BE2C (cell line): Measurements from ENCODE around the gene ANG.
"Not testable (repeated sequence)": the region's sequence is repeated elsewhere in the genome, so short reads cannot be mapped to it uniquely, and the experiment has no call there.

Experiments
- DNase-seq: peaks from one replicate; pipeline ENCODE4 v3.0.0-alpha.2; 2020
- H3K27me3 ChIP-seq: fragments of 250-450 bp; sonication (Bioruptor Pico); 2 replicates; pipeline ENCODE4 v1.5.1; 2020; ENCODE audit warnings: mild to moderate bottlenecking
- H3K36me3 ChIP-seq: fragments of 250-450 bp; sonication (Bioruptor Pico); 2 replicates; pipeline ENCODE4 v1.5.1; 2020; ENCODE audit warnings: mild to moderate bottlenecking
- H3K4me1 ChIP-seq: fragments of 250-450 bp; sonication (Bioruptor Pico); 2 replicates; pipeline ENCODE4 v1.5.1; 2020
- H3K4me3 ChIP-seq: 2 replicates; pipeline ENCODE4 v1.5.1; 2011; ENCODE audit warnings: low read depth, low read length
- H3K9me3 ChIP-seq: fragments of 250-450 bp; sonication (Bioruptor Pico); 2 replicates; pipeline ENCODE4 v1.5.1; 2020
- TF ChIP-seq, protein P1 (sequence below): IDR thresholded peaks from 2 replicates; pipeline ENCODE4 v1.5.1; 2012; ENCODE audit warnings: mild to moderate bottlenecking, low read depth, low read length

The ANG gene

DNA sequence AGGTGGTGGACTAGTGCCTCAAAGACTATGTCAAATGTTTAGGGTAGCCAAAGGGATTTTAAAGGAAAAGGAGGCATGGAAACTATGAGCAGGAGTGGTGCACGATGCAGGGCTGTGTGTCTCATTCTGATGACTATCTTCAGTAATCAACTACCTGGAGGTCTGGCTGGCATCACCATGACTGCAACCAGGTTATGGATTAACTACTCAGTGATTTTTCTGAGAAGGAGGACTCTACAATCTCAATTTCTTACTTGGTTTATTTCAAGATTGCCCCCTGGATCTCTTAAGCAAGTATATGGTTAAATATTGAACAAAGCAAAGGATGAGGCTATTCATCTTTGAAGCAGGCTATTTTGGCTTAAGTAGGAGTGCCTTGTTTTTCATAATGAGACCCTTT is 38.0 kb downstream of the ANG start:
- Histone ChIP-seq H3K36me3 (no peaks in the 10 kb centered on the region), H3K27me3 (peaks cover 70% of the 10 kb centered on the region), H3K4me1 (no peaks in the 10 kb centered on the region), H3K4me3 (no peak overlapping the region), H3K9me3 (no peaks in the 10 kb centered on the region)
- DNase-seq = no peak
- TF ChIP-seq, protein P1, sequence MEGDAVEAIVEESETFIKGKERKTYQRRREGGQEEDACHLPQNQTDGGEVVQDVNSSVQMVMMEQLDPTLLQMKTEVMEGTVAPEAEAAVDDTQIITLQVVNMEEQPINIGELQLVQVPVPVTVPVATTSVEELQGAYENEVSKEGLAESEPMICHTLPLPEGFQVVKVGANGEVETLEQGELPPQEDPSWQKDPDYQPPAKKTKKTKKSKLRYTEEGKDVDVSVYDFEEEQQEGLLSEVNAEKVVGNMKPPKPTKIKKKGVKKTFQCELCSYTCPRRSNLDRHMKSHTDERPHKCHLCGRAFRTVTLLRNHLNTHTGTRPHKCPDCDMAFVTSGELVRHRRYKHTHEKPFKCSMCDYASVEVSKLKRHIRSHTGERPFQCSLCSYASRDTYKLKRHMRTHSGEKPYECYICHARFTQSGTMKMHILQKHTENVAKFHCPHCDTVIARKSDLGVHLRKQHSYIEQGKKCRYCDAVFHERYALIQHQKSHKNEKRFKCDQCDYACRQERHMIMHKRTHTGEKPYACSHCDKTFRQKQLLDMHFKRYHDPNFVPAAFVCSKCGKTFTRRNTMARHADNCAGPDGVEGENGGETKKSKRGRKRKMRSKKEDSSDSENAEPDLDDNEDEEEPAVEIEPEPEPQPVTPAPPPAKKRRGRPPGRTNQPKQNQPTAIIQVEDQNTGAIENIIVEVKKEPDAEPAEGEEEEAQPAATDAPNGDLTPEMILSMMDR = no peak

DNA sequence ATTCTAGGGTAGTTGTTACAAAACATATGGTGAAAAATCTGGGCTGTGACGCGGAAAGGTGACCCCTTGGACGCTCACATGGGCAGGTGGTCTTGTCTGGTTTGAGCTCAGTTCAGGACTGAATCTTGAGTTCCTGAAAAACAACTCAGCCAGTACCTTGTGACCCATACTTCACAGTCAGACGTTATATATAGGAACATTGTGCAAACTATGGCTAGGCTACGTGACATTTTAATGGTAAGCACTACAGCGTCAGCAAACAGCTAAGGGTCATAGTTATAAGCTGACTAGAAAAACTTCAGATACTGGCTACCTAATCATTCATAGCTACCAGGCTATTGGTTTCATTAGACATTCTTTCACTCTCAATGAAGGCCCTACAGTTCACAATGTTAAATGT is 42.3 kb downstream of the ANG start:
- H3K4me3 ChIP-seq = no peak overlapping the region
- DNase-seq = no peak
- no peaks in the 10 kb centered on the region for H3K36me3 ChIP-seq
- peaks cover 35% of the 10 kb centered on the region for H3K27me3 ChIP-seq
- no peaks in the 10 kb centered on the region for H3K4me1 ChIP-seq
- no peaks in the 10 kb centered on the region for H3K9me3 ChIP-seq
- TF ChIP-seq, protein P1 = no peak

DNA sequence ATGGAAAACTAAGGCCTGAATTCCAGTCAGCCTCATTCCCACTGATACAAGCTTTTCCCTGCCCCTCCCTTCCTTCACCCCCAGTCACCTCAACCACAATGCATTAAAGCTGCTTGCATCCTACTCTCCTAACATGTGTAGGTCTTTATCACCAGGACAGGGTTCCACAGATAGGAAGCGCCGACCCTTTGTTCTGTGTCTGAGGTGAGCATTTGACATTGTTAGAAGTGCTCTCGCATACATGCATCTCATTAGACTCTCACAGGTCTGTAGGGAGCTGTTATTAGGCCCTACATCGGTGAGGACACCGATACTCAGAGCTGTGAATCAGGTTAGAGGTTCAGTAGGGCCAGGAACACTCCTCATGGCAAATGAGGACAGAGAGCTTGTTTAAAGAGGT is 43.9 kb downstream of the ANG start:
- H3K4me1 ChIP-seq = no peaks in the 10 kb centered on the region
- H3K4me3 ChIP-seq = no peak overlapping the region
- peaks cover 19% of the 10 kb centered on the region for H3K27me3 ChIP-seq
- DNase-seq = no peak
- no peaks in the 10 kb centered on the region for H3K9me3 ChIP-seq
- TF ChIP-seq, protein P1 = no peak
- H3K36me3 ChIP-seq = no peaks in the 10 kb centered on the region

DNA sequence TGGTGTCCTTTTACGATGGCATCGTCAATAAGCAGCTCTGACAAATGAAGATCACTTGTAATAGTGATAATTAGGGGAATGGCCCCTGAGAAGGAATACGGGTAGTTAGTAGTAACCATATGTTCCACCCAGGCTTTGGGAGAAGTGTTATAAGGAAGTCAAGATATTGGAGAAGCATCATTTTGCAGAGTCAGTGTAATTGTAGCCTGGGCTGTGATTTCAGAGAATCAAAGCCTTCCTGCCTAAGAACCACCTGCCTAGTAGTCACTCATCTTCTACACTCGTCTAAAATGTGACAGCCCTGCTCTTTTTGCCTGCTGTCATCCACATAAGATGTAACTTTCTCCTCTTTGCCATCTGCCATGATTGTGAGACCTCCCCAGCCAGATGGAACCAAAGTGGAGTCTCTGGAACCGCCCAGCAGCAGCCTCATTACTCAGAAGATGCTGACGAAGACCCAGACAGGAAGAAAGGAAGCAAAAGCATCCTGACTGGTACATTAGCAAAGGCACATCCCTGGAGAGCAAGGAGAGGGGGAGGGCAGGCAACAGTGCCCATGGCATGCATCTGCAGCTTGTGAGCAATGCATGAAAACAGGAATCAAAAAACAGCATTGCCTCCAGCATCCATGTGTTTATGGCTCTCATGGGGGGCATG is 44.5 kb downstream of the ANG start:
- TF ChIP-seq, protein P1 = no peak
- no peak for DNase-seq
- no peaks in the 10 kb centered on the region for H3K4me1 ChIP-seq
- peaks cover 20% of the 10 kb centered on the region for H3K27me3 ChIP-seq
- no peaks in the 10 kb centered on the region for H3K36me3 ChIP-seq
- no peaks in the 10 kb centered on the region; the same call in 1 of the 2 replicates for H3K9me3 ChIP-seq
- no peak overlapping the region for H3K4me3 ChIP-seq

DNA sequence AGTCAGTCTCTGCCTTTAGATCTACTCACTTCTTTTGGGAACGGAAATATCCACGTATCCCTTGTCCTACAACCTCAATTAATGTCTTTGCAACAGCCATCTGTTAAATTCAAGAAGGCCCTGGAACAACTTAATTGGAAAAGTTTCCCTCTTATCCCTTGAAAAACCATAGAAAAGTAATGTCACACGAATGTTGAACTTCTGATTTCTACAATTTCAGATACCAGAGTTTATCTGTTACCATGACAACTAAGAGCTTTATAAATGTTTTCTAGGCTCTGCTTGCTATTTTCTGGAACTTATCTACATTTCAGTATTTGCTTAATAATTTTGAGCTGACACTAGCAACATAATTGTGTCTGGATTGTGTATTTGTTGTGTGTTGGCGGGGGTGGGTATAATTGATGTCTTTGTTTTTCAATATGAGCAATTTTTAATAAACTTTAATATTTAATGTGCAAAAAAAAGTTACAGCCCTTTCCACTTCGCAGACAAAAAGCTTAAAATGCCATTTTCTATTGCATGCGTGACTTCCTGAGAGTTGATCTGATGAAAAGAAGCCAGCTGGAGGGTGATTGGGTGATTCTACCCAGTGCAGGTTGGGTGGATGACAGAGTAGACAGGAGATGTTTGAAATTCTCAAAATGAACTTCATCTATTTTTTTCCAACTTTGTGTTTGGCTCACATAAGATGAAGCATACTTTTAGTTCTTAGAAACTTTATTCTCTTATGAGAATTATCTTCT is 45.3 kb downstream of the ANG start:
- peaks cover 13% of the 10 kb centered on the region for H3K27me3 ChIP-seq
- no peaks in the 10 kb centered on the region for H3K4me1 ChIP-seq
- no peaks in the 10 kb centered on the region; the same call in 1 of the 2 replicates for H3K9me3 ChIP-seq
- H3K4me3 ChIP-seq = no peak overlapping the region
- TF ChIP-seq, protein P1 = no peak
- H3K36me3 ChIP-seq = no peaks in the 10 kb centered on the region
- no peak for DNase-seq

DNA sequence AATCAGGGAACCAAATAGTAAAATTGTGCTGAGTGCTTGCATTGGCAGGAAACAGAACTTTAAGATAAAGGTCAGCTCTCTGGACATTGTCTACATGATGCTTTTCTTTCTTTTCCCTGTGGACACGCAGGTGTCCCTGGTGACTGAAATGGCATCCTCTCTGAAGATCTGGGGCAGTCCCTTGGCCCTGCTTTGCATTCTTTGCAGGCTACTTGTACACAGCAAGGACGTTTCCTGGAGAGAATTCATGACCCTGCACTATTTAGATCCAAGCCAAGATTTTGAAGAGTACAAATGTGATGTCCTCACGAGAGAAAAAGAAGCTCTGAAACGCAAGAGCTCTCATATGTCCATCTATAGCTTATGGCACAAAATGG is 45.9 kb downstream of the ANG start:
- Histone ChIP-seq H3K27me3 (peaks cover 12% of the 10 kb centered on the region), H3K4me1 (no peaks in the 10 kb centered on the region), H3K9me3 (no peaks in the 10 kb centered on the region; the same call in 1 of the 2 replicates), H3K4me3 (no peak overlapping the region), H3K36me3 (no peaks in the 10 kb centered on the region)
- DNase-seq = no peak
- TF ChIP-seq, protein P1 = no peak

DNA sequence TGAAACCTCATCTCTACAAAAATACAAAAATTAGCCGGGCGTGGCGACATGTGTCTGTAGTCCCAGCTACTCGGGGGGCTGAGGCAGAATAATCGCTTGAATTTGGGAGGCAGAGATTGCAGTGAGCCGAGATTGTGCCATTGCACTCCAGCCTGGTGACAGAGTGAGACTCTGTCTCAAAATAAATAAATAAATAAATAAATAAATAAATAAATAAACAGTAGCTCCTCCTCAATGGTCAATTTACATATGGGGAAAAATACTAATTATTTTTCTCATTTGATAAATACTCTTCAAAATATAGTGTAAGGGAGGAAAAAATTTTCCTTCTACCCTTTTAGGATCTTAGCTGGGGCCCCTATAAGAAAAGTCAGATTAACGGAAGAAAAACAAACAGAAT is 49.7 kb downstream of the ANG start:
- H3K4me1 ChIP-seq, H3K36me3 ChIP-seq, H3K9me3 ChIP-seq, H3K4me3 ChIP-seq, DNase-seq: not testable (repeated sequence)
- peaks cover 13% of the 10 kb centered on the region for H3K27me3 ChIP-seq
